Suppressor macrophage (primary cell): ENCODE measurements around the gene DTNB.
A peak's percentile ranks its signal among the peaks of the same experiment; 100 is the strongest.

ENCODE experiments used
- DNase-seq, 4 experiments: peaks; one replicate each; pipeline ENCODE4 v3.0.0-alpha.2; 2020 to 2022

Gene DTNB

DNA sequence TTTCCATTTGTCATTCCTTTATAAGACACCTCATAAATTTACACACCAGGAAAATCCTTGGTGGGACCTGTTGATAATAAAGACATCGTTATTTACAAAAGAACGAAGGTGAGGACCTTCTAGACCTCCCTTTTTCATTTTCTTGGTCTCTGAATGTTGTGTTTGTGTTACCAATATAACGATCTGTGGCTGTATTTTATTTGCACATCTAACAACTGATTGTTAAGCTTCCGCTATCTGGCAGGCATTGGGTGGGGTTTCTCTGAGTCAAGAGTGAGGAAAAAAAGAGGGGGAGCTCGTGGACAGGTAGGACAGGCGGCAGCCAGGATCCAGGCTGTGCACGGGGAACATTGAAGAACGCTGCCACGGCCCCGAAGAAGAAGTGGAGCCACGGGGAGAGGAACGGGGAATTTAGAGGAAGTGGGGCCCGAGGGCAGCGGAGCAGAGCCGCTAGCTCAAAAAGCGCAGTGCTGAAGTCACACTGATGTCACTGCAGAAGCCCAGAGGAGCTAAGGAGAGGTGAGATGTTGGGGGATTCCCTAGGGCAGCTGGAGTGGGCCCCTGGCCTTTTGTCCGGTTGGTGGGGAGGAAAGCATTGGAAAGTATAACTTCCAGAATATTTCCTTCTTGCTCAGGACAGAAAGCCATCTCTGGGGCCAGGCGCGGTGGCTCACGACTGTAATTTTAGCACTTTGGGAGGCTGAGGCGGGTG lies 310.8 kb downstream of the DTNB start:
- peak; percentile 87 to 94 (median 92) for DNase-seq

DNA sequence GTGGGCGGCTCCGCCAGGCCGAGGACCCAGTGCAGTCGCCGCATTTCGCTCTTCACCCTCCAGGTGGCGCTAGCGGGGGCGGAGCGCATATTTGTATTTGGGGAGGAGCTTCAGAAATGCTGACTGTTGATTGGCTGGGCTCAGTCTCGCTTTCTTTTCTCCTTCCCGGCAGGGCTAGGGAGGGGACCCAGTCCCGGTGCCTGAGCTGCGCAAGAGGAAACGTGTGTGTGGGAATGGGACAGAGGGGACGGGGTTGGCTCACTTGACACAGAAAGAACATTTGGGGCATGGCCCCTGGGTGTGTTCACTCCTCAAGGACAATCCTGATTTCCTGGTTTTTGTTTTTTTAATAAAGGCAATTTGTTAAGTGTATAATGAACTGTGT lies 311.3 kb downstream of the DTNB start:
- DNase-seq = peak; percentile 93 to 97 (median 95)

DNA sequence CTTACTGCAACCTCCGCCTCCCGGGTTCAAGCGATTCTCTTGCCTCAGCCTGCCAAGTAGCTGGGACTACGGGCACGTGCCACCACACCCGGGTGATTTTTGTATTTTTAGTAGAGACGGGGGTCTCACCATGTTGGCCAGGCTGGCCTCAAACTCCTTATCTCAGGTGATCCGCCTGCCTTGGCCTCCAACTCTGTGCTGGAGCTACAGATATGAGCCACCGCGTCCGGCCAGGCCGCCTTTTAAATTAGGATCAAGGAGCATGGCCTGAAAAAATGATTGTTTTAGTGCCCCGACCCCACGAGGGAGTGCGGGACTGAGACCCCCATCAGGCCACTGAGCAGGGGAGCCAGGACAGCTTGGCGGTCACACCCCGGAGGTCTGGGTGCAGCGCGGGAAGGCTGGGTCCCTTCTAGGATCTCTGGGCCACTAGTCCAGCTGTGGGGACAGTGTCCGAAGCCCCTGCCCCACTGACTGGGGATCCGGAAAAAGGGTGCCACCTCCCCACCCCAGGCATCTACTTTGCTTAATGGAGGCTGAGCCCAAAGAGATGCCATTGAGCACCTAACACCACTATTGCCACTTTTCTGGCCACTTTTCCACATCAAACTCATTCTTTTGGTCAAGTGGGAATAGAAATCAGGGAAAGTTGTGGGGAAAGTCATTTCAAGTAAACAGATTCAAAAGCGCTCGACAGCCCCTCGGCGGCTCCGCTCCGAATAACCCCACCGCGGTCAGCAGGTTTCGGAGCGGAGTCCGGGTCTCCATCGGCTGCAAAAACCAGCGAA lies 311.9 kb downstream of the DTNB start:
- DNase-seq = no peak

DNA sequence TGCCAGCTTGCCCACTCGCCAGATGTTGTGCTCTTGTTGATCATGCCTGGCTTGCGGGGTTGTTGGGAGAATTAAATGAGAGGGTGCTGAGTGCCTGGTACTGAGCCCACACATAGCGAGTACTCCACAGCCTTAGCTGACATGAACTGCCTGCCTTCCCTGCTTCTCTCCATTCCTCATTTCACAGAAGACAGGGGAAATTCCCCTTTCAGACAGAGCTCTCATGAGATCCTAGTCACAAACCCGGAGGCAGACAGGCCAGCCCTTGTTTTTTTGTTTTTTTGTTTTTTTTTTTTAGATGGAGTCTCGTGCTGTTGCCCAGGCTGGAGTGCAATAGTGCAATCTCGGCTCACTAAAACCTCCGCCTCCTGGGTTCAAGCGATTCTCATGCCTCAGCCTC lies 314.5 kb downstream of the DTNB start:
- peak; percentile 31 to 67 (median 64) for DNase-seq

DNA sequence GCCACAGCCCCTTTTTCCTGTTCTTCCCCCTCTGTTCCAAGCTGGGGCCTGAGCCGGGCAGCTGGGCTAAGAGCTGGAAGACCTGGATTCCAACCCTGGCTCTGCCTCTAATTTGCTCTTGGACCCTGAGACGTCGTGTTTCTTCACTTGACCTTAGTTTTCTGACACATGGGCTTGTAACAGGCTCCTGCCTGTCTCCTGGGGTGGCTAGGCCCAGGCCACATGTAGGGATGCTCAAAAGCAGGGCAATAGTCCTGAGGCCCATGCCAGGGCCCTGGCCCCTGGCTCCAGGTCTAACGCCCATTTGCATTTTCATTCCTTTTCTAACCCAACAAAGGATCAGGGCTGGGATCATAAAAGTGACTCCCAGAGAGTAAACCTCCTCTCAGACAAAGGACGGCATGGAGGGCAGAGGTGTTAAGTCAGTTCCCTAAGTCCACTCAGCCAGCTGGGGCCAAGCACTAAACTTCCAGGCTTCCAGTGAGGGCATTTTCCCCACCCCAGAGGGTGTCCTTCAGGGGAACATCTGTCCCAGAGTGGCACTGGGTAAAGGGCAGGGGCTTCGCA lies 315.0 kb downstream of the DTNB start:
- no peak for DNase-seq

DNA sequence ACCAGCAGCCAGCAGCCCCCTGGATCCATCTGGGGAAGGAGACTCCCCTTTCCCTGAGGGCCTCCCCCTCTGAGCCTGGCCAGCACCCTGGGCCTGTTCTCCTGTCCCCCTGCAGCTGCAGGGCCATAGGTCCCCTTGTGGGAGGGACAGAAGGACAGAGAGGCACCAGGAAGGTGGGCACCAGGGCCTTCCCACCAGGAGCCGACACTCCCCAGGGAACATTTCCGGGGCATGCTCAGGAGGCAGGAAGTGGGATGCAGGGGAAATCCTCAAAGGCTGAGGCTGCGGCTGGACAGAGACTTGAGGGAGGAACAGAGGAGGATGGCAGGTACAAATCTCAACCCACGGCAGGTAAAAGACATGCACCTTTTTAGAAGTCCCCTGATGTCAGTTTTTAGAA lies 317.3 kb downstream of the DTNB start:
- DNase-seq = no peak

DNA sequence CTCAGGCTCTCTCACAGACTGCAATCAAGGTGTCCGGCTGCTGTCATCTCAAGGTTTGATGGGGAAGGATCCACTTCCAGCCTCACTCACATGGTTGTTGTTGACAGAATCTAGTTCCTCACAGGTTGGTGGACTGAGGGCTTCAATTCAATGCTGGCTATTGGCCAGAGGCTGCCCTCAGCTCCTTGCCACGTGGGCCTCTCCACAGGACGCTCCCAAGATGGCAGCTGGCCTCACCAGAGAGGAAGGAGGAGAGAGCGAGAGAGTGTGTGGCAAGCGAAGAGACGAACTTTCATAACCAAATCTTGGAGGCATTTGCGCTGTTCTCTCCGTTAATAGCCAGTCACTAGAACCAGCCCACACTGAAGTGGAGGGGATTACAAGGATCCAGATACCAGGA lies 318.1 kb downstream of the DTNB start:
- DNase-seq = no peak

DNA sequence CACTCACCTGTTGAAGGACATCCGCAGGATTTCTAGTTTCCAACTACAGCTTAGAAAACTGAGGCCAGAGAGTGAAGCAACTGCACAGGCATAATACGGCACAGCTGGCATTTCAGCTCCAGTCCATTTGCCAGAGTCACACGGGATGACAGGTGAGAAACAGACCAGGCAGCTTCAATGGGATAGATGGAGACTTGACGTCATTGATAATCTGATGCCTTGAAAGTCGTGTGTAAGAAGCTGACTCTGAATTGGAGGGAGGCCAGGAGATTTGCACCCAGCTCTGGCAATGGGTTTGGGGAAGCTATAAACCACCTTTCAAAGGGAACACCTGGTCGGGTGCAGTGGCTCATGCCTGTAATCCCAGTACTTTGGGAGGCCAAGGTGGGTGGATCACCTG lies 319.3 kb downstream of the DTNB start:
- DNase-seq = no peak

DNA sequence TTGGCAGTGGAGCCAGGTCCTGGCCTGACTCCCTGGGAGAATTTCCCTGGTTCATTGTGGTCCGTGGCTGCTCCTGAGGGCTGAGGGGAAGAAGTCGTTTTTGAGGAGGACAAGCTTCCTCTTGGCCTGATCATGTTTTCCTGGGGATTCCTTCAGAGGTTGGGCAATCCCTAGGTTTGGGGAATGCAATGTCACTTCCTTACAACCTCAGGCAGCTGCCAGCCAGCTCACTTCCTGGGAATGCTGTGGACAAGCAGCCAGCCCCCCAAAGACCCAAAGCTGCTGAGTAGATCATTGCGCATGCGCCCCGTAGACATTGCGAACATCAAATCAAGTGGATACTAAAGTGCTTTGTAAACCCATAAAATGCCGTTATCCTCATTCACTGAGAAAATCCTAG lies 324.0 kb downstream of the DTNB start:
- DNase-seq = peak in 1 of 4 experiments; percentile 14

DNA sequence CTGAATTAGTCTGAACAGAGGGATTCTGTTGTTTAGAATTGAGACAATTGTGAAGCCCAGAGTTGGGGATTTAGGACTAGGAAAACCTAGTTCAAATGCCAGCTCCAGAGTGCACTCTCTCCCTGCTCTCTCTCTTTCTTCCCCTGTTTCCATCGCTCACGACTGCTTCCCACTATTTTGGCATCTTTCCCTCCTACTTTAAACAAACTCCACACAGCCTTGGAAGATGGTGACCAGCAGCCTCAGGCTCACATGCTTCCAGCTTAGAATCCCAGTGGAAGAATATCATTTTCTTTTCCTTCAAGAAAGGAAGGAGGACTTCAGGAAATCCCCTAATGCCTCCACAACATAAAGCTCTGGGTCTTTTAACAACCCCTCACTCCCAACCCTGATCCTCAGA lies 325.5 kb downstream of the DTNB start:
- no peak for DNase-seq

DNA sequence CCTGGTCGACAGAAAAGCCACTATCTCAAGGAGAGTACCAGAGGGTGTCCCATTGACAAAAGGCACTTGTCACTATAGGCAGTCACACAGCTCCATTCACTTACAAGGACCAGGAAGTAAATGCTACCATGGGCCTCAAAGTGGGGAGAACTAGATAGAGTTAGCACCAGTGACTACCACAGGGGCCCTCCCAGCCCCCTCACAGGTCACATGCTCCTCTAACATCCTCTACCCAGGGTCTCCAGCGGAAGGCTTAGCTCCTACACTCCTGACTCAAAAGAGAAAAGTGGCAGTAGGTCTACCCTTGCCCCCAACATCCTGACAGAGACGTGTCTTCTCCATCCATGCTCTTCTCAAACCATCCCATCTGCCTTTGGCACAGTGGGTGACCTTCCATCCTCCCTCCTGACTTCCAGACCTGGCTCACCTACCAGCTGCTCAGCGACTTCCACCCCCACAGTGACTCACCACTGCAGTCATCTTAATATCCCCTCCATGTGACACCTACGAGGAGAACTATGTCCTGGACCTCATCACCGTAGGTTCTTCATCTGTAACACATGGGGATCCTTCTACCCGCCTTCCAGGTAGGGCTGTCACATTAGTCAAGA lies 326.1 kb downstream of the DTNB start:
- no peak for DNase-seq

DNA sequence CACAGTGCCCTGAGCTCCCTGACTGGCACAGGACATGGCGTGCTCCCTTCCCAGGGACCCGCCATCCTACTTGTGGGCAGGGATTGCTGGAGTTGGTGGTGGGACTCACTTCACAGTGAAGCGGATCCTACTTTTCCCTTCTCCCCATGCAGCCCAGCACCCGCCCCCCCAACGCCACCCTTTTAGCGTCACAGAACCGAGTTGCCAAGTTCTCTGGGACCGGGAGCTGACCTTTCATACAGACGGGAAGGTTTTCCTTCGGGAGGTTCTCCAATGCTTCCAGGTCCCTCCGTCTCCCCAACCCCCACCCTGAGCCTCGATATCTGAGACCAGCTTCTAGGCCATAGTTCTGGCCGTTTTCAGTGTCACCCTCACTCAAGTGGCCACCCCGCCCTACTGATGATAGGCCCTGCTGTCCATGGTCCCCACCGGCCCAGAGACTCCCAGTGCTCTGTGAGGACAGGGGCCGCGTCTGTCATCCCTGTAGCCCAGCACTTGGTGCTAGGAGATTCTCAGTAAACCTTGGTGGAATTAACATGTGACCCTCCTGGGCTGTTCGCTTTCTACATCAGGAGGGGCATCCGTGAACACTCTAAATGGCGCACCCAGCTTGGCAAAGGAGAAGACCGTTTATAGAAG lies 330.1 kb downstream of the DTNB start:
- no peak for DNase-seq

DNA sequence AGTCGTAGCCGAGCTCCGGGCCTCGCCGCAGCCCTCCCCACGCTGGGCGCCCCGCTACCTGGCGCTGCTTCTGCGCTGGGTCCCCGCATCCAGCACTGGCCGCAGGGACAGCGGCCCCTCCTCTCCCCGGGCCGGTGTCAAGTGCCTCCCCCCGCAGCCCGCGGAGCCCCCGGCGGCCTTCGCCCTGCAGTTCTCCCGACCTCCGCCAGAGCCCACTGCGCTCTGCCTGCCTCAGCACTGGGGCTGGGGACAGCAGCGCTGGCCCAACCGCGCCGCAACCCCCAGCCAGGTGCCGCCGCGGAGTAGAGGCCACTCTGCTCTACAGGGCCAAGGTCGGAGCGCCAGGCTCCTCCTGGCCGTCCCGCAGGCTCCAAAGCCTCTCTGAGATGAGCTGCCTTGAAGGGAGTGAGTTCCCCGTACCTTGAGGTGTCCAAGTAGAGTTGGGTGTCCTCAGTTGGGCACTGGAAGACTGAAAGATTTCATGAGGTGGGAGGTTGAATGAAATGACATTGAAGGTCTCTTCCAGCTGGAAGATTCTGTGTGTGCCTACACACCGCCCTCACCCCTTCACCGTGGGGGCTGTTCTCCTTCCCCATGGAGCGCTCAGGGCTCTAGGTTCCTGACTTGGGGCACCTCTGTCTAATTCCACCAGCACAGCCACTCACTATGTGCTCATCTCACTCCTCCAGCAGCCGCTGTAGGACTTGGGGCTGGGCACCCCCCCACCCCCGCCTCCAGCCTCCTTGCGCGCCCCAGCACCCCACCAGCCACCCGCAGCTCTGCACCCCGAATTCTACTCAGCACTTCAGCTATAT lies 330.8 kb downstream of the DTNB start:
- peak; percentile 82 to 93 (median 87) for DNase-seq

DNA sequence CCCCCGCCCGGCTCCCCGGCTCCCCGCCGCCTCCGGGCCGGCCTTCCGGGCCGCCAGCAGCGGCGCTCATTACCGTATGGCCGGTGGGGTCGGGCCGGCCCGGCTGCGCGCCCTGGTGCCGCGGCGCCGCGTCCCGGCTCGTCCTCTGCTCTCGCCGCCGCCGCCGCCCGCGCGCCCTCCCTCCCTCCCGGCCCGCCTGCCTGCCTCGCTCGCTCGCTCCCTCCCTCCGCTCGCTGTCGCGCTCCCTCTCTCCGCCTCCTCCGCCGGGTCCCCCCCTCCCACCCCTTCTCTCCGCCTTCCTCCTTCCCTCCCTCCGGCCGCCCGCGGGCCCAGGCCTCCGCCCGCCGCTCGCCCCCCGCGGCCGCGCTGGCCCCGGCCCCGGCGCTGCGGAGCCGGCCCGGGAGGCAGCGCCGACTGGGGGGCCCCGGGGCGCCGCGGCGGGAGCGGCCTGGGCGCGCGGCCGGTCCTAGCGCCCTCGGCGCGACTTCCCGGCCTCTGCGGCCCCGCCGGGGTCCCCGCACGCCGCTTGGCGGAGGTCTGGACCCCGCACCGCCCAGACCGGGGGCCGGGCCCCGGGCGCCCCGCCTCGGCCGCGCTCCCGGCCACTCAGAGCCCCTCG lies 331.5 kb downstream of the DTNB start, which contains the start of gene DNMT3A:
TSS of gene DNMT3A (minus strand) at position 173 of the 619 bp plus-strand sequence. CDS start 27,941 bp downstream, outside the sequence.
- DNase-seq = peak; percentile 19 to 78 (median 51)

DNA sequence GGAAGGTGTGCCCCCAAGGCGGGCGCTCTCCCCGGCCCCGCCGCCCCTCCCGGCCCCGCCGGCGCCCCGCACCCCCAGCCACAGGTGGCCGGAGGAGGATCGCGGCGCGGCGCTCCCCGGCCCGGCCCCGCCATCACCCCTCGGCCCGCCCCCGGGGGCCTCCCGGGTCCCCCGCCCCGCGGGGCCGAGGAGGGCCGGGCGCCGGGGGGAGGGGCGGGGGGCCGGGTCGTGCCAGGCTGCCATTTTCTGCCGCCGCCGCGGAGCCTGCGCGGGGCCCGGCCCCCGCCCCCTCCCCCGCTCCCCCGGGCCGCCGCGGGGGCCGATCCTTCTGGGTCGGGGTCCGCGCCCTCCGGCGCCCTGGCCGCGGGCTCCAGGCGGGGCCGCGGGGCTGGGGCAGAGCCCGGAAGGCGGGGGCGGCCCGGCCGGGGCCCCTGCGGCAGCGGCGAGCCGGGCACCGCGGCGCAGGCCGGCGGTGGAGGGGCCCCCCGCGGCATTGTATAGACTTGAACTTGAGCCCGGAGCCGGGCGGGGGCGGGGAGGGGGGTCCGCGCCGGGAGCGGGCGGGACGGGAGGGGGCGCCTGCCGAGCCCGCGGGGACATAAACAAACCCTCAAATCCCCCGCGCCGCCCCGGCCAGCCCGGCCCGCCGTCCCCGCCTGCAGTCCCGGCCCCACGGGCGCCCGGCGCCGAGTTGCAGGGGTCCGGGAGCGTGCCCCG lies 332.2 kb downstream of the DTNB start:
- peak in 2 of 4 experiments; percentile 46 to 61 for DNase-seq

DNA sequence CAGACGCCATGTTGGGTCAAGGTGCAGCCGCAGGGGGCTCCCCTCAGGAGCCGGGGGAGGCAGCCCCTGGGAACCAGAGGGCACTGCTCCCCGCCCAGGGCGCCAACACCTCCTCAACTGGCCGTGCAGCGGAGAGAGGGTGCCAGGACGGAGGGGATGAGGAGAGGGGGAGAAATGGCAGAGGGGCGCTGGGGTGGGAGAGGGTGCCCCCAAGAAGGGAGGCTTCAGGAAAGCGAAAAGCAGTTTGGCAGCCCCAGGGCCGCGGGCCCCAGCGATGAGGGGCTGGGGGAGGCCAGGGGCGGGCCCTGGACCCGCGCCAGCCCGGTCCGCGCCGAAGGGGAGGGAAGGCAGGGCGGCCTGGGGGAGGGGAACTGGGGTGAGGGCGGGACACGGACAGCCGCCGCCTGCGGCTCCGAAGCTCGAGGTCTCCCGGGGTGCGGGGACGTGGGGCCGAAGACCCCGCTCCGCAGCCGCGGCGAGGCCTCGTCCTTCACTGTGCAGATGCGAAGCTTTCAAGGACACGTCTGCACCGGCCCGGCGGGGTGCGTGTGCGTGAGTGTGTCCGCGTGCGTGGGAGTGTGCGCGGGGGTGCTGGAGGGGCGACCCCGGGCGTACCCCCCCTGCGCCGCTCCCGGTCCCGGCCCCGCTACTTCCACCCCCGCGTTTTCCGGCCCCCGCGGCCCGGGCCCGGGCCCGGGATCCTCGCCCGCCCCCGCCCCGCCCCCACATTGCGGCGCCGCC lies 333.0 kb downstream of the DTNB start:
- peak in 2 of 4 experiments; percentile 36 to 56 for DNase-seq

DNA sequence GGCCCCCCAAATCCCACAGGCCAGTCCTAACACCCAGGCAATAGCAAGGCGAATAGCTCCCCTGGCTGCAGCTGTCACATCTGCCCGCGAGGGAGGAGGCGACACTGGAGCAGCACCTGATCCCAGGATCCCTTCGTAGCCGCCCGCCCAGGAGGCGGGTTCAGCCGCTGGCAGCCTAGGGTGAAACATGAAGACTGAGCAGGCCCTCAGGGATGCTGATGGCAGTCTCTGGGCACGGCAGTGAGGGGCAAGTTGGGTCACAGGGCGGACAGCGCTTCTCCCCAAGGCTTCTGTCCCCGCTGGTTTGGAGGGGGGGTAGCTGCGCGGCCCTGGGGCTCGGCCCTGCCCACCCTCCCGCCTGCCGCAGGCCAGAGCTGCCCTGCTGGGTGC lies 333.6 kb downstream of the DTNB start:
- no peak for DNase-seq

DNA sequence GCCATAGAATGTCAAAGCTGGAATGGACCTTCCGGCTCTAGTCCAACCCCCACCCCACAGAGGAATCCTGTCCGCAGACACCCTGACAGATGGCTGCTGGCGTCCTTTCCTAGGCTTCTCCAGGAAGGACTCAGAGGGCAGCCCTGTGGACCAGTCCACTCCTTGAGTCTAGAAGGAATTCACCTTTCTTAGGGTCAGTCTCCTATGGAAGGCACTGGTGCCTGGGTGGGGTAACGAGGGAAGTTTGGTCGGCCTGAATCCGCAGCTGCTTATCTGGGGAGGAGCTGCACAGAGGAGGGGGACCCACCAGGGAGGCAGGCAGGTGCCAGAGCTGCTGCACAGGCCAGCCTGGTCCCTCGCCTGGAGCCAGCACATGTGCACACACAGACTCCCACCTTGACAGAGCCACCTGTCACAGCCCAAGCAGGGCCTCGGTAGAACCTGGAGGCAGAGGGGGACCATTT lies 334.1 kb downstream of the DTNB start:
- DNase-seq = no peak

DNA sequence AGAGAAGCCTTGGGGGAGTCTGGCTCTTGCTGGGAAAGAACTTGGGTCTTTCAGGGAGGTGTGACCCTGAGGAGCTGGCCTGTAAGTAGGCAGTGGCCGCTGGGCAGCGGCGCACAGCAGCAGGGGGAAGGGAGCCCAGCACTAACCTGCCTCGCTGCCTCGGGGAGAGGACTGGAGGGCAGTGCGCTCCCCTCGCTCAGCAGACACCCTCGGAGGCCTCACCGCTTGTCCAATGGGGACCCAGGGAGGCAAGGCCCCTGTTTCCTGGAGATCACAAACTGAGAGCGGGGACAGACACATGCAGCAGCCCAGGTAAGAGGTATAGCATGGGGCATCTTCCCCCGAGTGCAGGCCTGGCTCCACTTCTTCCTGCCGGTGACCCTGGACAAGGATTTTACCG lies 335.0 kb downstream of the DTNB start:
- DNase-seq = no peak

DNA sequence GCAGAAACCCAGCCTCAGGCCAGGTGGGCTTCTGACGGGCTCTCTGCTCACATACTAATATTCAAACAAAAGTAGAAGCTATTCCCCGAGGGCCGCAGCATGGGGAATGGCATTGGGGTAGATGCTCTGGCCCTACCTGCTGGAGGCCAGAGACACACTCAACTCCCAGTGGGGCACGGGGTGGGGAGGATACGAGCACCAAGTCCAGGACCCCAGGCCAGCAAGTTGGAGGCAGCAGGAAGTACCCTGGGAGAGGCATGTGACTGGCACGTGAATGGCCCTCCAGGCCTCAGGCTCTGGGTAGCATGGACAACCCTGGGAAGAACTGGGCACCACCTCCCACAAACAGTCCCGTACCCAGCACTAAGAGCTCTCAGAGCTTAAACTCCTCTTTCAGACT lies 335.5 kb downstream of the DTNB start:
- DNase-seq = no peak
